HG03025 (cell line): Measurements from ENCODE around the gene MEGF11.

Source experiments
- ATAC-seq: cut with Tn5 transposase; IDR thresholded peaks from one replicate; pipeline ENCODE4 v1.9.1; 2021; ENCODE audit warnings: mild to moderate bottlenecking, moderate library complexity; ENCODE audit not compliant: unreplicated experiment, low FRiP score

MEGF11 gene

GRCh38 chr15:66184492-66184891, 69.1 kb downstream of the MEGF11 start:
- ATAC-seq = no peak

GRCh38 chr15:66180531-66181097, 72.9 kb downstream of the MEGF11 start:
- no peak for ATAC-seq

- ATAC-seq = no peak
Measured at GRCh38 chr15:66178531-66178910, 75.0 kb downstream of the MEGF11 start.

- no peak for ATAC-seq
Measured at GRCh38 chr15:66172324-66172980, 81.1 kb downstream of the MEGF11 start.

GRCh38 chr15:66171841-66172240, 81.7 kb downstream of the MEGF11 start:
- ATAC-seq = no peak

GRCh38 chr15:66170716-66171115, 82.8 kb downstream of the MEGF11 start:
- no peak for ATAC-seq

- no peak for ATAC-seq
Measured at GRCh38 chr15:66170042-66170441, 83.5 kb downstream of the MEGF11 start.

- ATAC-seq = no peak
Measured at GRCh38 chr15:66169625-66170024, 83.9 kb downstream of the MEGF11 start.

GRCh38 chr15:66169023-66169422, 84.5 kb downstream of the MEGF11 start:
- ATAC-seq = no peak

GRCh38 chr15:66167854-66168253, 85.7 kb downstream of the MEGF11 start:
- ATAC-seq = no peak

- no peak for ATAC-seq
Measured at GRCh38 chr15:66165856-66166255, 87.7 kb downstream of the MEGF11 start.

GRCh38 chr15:66164788-66165187, 88.8 kb downstream of the MEGF11 start:
- no peak for ATAC-seq

GRCh38 chr15:66163553-66163952, 90.0 kb downstream of the MEGF11 start:
- ATAC-seq = no peak

- ATAC-seq = no peak
Measured at GRCh38 chr15:66162286-66162685, 91.3 kb downstream of the MEGF11 start.

GRCh38 chr15:66161575-66162118, 91.9 kb downstream of the MEGF11 start:
- ATAC-seq = no peak

GRCh38 chr15:66161108-66161507, 92.4 kb downstream of the MEGF11 start:
- no peak for ATAC-seq

- no peak for ATAC-seq
Measured at GRCh38 chr15:66157507-66157906, 96.0 kb downstream of the MEGF11 start.

GRCh38 chr15:66156310-66156975, 97.1 kb downstream of the MEGF11 start:
- no peak for ATAC-seq

- no peak for ATAC-seq
Measured at GRCh38 chr15:66155065-66155464, 98.5 kb downstream of the MEGF11 start.

GRCh38 chr15:66154581-66154980, 99.0 kb downstream of the MEGF11 start:
- ATAC-seq = no peak

- no peak for ATAC-seq
Measured at GRCh38 chr15:66153549-66154415, 99.8 kb downstream of the MEGF11 start.
